Subcutaneous abdominal adipose tissue (tissue), 5 donors: ENCODE results near the gene ARMC3.

Source experiments
- H3K27ac ChIP-seq: one replicate; pipeline ENCODE4 v1.7.0; 2013; ENCODE audit warnings: low read depth, mild to moderate bottlenecking, inconsistent platforms, low read length, moderate library complexity
- H3K27me3 ChIP-seq, 5 donors: one replicate each; pipeline ENCODE4 v1.7.0; 2013; ENCODE audit warnings: low read length in 5 of 5, inconsistent platforms in 1 of 5; ENCODE audit not compliant: control insufficient read depth in 5 of 5, insufficient read depth in 4 of 5
- H3K36me3 ChIP-seq, 5 donors: one replicate each; pipeline ENCODE4 v1.7.0; 2013; ENCODE audit warnings: low read length in 5 of 5; ENCODE audit not compliant: control insufficient read depth in 5 of 5, insufficient read depth in 5 of 5
- H3K4me1 ChIP-seq, 5 donors: one replicate each; pipeline ENCODE4 v1.7.0; 2013; ENCODE audit warnings: low read length in 5 of 5, mild to moderate bottlenecking in 3 of 5, moderate library complexity in 1 of 5; ENCODE audit not compliant: control insufficient read depth in 5 of 5, insufficient read depth in 5 of 5
- H3K4me3 ChIP-seq, 5 donors: one replicate each; pipeline ENCODE4 v1.7.0; 2013; ENCODE audit warnings: low read length in 5 of 5, low read depth in 1 of 5
- H3K9ac ChIP-seq, 5 donors: one replicate each; pipeline ENCODE4 v1.7.0; 2013; ENCODE audit warnings: low read length in 5 of 5, mild to moderate bottlenecking in 4 of 5, moderate library complexity in 3 of 5
- H3K9me3 ChIP-seq, 5 donors: one replicate each; pipeline ENCODE4 v1.7.0; 2013; ENCODE audit warnings: low read length in 5 of 5; ENCODE audit not compliant: control insufficient read depth in 5 of 5
- donor health status: healthy.
- donor health status: healthy.
- donor health status: healthy.
- donor health status: healthy.
- donor health status: healthy.

ARMC3 gene, protein sequence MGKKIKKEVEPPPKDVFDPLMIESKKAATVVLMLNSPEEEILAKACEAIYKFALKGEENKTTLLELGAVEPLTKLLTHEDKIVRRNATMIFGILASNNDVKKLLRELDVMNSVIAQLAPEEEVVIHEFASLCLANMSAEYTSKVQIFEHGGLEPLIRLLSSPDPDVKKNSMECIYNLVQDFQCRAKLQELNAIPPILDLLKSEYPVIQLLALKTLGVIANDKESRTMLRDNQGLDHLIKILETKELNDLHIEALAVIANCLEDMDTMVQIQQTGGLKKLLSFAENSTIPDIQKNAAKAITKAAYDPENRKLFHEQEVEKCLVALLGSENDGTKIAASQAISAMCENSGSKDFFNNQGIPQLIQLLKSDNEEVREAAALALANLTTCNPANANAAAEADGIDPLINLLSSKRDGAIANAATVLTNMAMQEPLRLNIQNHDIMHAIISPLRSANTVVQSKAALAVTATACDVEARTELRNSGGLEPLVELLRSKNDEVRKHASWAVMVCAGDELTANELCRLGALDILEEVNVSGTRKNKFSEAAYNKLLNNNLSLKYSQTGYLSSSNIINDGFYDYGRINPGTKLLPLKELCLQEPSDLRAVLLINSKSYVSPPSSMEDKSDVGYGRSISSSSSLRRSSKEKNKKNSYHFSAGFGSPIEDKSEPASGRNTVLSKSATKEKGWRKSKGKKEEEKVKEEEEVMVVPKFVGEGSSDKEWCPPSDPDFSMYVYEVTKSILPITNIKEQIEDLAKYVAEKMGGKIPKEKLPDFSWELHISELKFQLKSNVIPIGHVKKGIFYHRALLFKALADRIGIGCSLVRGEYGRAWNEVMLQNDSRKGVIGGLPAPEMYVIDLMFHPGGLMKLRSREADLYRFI

GRCh38 chr10:22927661-22928403 lies at the start of gene ARMC3:
Gene ARMC3, plus strand, starts transcription at chr10:22928053. Its CDS starts 3,944 bp downstream, at chr10:22931997.
- Histone ChIP-seq H3K9ac (peak within 1 kb of the TSS in 1 of 5 donors; percentile 21), H3K4me1 (peaks cover under 1 to 20% (median 14%) of the 10 kb centered on the region in 5 donors), H3K36me3 (no peaks in the 10 kb centered on the region), H3K9me3 (peaks cover 0 to 2% (median 0%) of the 10 kb centered on the region in 5 donors), H3K27ac (no peak within 1 kb of the TSS), H3K27me3 (peaks cover 0 to 8% (median 3%) of the 10 kb centered on the region in 5 donors), H3K4me3 (peak within 1 kb of the TSS; percentile 40 to 65 (median 56))

DNA sequence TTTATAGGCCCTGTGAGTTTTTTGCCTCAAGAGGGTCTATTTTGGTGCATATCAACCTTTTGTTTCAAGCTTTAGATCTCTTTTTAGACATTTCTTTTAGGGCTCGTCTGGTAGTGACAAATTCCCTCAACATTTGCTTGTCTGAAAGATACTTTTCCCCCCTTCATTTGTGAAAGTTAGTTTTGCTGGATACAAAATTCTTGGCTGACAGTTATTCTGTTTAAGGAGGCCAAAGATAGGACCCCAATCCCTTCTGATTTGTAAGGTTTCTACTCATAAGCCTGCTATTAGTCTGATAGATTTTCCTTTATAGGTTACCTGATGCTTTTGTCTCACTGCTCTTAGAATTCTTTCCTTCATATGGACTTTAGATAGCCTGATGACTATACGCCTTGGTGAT lies 36.1 kb upstream of the ARMC3 start:
- Histone ChIP-seq H3K27me3 (peaks cover 0 to 5% (median 0%) of the 10 kb centered on the region in 5 donors), H3K27ac (no peak overlapping the region), H3K9ac (no peak overlapping the region), H3K36me3 (no peaks in the 10 kb centered on the region), H3K9me3 (peaks cover 0 to 13% (median 6%) of the 10 kb centered on the region in 5 donors), H3K4me1 (peaks cover 0 to 4% (median 0%) of the 10 kb centered on the region in 5 donors), H3K4me3 (no peak overlapping the region)

- Histone ChIP-seq H3K9me3 (peaks cover 0 to 13% (median 6%) of the 10 kb centered on the region in 5 donors), H3K27me3 (peaks cover 0 to 5% (median 0%) of the 10 kb centered on the region in 5 donors), H3K4me3 (no peak overlapping the region), H3K27ac (no peak overlapping the region), H3K4me1 (peaks cover 0 to 4% (median 0%) of the 10 kb centered on the region in 5 donors), H3K36me3 (no peaks in the 10 kb centered on the region), H3K9ac (no peak overlapping the region)
These were observed 34.1 kb upstream of the ARMC3 start for GRCh38 chr10:22893781-22894180.

GRCh38 chr10:22894714-22895113 lies 33.1 kb upstream of the ARMC3 start:
- H3K27ac ChIP-seq, result no peak overlapping the region
- peaks cover 0 to 5% (median 0%) of the 10 kb centered on the region in 5 donors for H3K27me3 ChIP-seq
- H3K9me3 ChIP-seq, result peaks cover 0 to 13% (median 6%) of the 10 kb centered on the region in 5 donors
- no peak overlapping the region for H3K4me3 ChIP-seq
- H3K36me3 ChIP-seq, result no peaks in the 10 kb centered on the region
- peaks cover 0 to 4% (median 0%) of the 10 kb centered on the region in 5 donors for H3K4me1 ChIP-seq
- H3K9ac ChIP-seq, result no peak overlapping the region

DNA sequence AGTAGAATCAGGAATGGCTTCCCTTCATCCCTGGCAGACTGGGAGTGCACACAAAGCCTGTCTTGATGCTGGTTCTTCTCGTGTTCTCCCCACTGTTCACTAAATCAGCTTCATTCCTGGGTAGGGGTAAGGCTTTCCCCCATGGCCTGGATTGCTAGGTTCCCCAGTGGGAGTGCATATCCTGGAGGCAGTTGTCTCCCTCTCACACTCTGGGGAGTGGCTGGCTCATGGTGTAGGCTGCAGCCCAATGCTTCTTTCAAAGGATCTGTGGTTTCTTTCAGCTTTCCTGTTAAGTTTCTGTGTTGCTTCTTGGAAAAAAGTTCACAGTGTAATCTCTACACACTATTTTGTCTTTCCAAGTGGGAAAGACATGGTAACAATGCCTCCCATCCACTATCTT lies 32.6 kb upstream of the ARMC3 start:
- H3K27ac ChIP-seq, result no peak overlapping the region
- H3K9me3 ChIP-seq, result peaks cover 0 to 14% (median 6%) of the 10 kb centered on the region in 5 donors

GRCh38 chr10:22897371-22897770 lies 30.5 kb upstream of the ARMC3 start:
- no peaks in the 10 kb centered on the region for H3K36me3 ChIP-seq
- no peak overlapping the region for H3K4me3 ChIP-seq
- H3K27ac ChIP-seq, result no peak overlapping the region
- H3K9ac ChIP-seq, result no peak overlapping the region
- H3K4me1 ChIP-seq, result peaks cover 0 to 9% (median 6%) of the 10 kb centered on the region in 5 donors
- peaks cover 0 to 8% (median 4%) of the 10 kb centered on the region in 5 donors for H3K9me3 ChIP-seq
- H3K27me3 ChIP-seq, result peaks cover 0 to 5% (median 0%) of the 10 kb centered on the region in 5 donors

More for the DNA sequence above, 32.6 kb upstream of the ARMC3 start:
- Histone ChIP-seq H3K4me3 (no peak overlapping the region), H3K9ac (no peak overlapping the region), H3K27me3 (peaks cover 0 to 5% (median 0%) of the 10 kb centered on the region in 5 donors), H3K36me3 (no peaks in the 10 kb centered on the region), H3K4me1 (peaks cover 0 to 4% (median 0%) of the 10 kb centered on the region in 5 donors)

DNA sequence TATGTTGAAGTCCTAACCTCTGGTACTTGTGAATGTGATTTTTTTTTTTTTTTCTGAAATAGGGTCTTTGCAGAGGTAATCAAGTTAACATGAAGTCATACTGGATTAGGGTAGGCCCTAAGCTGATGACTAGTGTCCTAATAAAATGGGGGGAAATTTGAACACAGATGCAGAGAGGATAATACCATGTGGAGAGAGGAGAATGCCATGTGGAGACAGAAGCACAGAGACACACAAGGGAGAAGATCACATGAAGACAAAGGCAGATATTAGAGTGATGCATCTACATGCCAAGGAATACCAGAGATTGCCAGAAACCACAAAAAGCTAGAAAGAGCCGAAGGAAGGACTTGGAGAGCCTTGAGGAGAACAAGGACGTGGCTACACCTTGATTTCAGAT lies 28.5 kb upstream of the ARMC3 start:
- peaks cover 0 to 5% (median 0%) of the 10 kb centered on the region in 5 donors for H3K27me3 ChIP-seq
- no peak overlapping the region for H3K27ac ChIP-seq

GRCh38 chr10:22899775-22900174 lies 28.1 kb upstream of the ARMC3 start:
- peaks cover 0 to 5% (median 0%) of the 10 kb centered on the region in 5 donors for H3K27me3 ChIP-seq
- H3K4me3 ChIP-seq, result no peak overlapping the region
- H3K4me1 ChIP-seq, result peaks cover 0 to 9% (median 6%) of the 10 kb centered on the region in 5 donors
- no peaks in the 10 kb centered on the region for H3K36me3 ChIP-seq
- H3K9ac ChIP-seq, result no peak overlapping the region
- H3K27ac ChIP-seq, result no peak overlapping the region
- H3K9me3 ChIP-seq, result peaks cover 0 to 7% (median 0%) of the 10 kb centered on the region in 5 donors

More for the DNA sequence above, 28.5 kb upstream of the ARMC3 start:
- Histone ChIP-seq H3K4me3 (no peak overlapping the region), H3K36me3 (no peaks in the 10 kb centered on the region), H3K4me1 (peaks cover 0 to 9% (median 6%) of the 10 kb centered on the region in 5 donors), H3K9ac (no peak overlapping the region), H3K9me3 (peaks cover 0 to 7% (median 0%) of the 10 kb centered on the region in 5 donors)

DNA sequence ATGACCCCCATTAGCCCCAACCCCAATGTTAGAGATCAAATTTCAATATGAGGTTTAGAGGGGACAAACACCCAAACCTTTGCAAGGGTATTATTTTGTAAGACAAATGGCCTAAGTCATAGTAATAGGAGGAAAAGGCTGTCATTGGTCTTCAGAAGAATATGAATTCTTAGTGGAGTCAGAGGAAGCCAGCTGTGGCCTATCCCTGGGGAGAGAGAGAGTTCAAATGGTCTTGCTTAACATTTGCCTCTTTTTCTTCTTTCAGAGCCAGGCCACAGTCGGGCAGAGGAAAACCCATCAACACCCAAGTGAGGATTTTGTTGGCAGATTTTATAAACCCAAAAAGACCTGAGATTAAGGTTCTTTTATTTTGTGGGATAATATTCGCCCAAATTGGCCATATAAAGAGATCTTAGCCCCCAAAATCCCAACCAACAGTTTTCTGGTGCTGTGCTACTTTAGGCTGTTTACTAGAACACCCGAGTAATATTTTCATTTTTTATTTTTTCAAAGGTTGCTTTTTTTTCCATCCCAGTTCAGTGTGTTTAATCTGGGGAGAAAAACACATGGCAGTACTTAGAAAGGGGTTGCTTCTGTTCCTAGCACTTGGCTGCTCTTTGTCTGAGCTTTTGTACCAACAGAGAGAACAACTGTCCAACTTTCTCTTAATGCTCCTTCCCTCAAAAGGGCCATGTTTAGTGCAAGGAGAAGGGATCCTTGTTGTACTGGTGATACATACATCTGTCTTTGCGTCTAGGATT lies 26.8 kb upstream of the ARMC3 start:
- no peak overlapping the region for H3K9ac ChIP-seq
- no peaks in the 10 kb centered on the region for H3K27me3 ChIP-seq
- peaks cover 0 to 9% (median 5%) of the 10 kb centered on the region in 5 donors for H3K4me1 ChIP-seq
- H3K4me3 ChIP-seq, result no peak overlapping the region
- no peaks in the 10 kb centered on the region for H3K36me3 ChIP-seq
- peaks cover 0 to 7% (median 0%) of the 10 kb centered on the region in 5 donors for H3K9me3 ChIP-seq
- H3K27ac ChIP-seq, result no peak overlapping the region
